ENCODE measurements around the gene COL27A1.

The COL27A1 gene

DNA sequence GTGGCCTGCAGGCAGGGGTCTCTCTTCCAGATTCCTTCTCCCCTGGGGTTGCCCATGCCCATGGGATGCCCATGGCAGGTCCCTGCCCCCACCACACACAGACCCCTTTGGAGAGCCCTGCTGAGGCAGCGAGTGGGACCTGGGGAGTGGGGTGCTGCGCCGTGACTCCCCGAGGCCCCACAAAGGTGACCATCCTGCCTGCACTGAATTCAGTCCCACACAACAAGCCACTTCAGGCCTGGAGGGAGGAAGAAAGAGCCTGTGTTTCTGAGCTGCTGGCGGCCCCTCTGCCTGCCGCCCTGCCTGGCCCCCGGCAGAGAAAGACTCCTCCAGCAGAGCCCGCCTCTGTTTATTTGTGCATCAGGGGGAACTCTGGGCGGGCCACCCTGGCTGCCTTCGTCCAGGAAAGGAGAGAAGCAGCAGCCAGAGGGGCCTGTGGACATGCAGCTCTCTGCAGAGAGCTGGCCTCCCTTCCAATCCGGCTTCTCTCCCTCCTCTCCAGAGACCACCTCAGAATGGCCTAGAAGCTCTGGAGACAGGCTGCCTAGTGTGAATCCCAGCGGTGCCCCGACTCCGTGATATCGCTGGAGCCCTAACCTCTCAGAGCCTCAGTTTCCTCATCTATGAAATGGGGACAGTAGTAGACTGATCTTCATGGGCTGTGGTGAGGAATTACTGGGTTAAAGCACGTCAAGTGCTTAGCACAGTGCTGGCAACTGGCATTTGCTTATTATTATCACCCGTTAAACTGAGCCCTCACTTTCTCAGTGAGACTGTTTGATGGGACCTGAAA is 72.9 kb downstream of the COL27A1 start:
- no peaks in the 10 kb centered on the region for H4K20me1 ChIP-seq (ENCODE audit: insufficient read depth)
- no peaks in the 10 kb centered on the region for H3K27me3 ChIP-seq (ENCODE audit: insufficient read depth, low read depth)
- no peaks in the 10 kb centered on the region for H3K36me3 ChIP-seq (ENCODE audit: insufficient read depth)
- H3K4me3 ChIP-seq (IDR thresholded peaks at IDR 0.05; ENCODE audit: insufficient read depth, low read depth, low read length) = no peak overlapping the region
- no peak overlapping the region for H3K27ac ChIP-seq
- no peak overlapping the region for H3K9ac ChIP-seq
- no peak overlapping the region for H3K4me2 ChIP-seq
- H3K4me1 ChIP-seq (ENCODE audit: low read depth, poor library complexity, severe bottlenecking) = no peaks in the 10 kb centered on the region
- H3K79me2 ChIP-seq (ENCODE audit: insufficient read depth, low read depth) = no peaks in the 10 kb centered on the region
- TF ChIP-seq, protein P1, sequence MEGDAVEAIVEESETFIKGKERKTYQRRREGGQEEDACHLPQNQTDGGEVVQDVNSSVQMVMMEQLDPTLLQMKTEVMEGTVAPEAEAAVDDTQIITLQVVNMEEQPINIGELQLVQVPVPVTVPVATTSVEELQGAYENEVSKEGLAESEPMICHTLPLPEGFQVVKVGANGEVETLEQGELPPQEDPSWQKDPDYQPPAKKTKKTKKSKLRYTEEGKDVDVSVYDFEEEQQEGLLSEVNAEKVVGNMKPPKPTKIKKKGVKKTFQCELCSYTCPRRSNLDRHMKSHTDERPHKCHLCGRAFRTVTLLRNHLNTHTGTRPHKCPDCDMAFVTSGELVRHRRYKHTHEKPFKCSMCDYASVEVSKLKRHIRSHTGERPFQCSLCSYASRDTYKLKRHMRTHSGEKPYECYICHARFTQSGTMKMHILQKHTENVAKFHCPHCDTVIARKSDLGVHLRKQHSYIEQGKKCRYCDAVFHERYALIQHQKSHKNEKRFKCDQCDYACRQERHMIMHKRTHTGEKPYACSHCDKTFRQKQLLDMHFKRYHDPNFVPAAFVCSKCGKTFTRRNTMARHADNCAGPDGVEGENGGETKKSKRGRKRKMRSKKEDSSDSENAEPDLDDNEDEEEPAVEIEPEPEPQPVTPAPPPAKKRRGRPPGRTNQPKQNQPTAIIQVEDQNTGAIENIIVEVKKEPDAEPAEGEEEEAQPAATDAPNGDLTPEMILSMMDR (conservative IDR thresholded peaks at IDR 0.05; ENCODE audit: low read depth, low read length) = no peak
- no peak overlapping the region for H2AFZ ChIP-seq (ENCODE audit: low read depth)

DNA sequence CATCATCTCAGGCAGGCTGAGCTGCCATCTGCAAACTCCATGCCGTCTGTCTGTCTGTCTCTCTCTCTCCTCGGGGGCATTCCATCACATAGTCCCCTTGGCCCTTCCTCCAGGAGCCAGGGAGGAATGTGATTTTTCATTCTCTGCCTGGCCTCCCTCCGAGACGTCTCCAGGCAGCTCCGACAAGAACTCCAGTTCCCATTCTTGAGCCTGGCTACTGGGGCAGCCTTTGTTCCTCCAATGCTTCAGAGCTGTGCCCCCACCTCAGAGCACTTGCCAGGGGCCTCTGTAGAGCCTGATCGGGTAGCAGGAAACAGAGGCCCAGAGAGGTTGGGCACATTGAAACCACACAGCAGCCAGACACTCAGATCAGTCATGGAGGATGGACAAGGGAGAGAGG is 74.0 kb downstream of the COL27A1 start:
- H3K27ac ChIP-seq = no peak overlapping the region
- TF ChIP-seq, protein P1 (conservative IDR thresholded peaks at IDR 0.05; ENCODE audit: low read depth, low read length) = no peak

DNA sequence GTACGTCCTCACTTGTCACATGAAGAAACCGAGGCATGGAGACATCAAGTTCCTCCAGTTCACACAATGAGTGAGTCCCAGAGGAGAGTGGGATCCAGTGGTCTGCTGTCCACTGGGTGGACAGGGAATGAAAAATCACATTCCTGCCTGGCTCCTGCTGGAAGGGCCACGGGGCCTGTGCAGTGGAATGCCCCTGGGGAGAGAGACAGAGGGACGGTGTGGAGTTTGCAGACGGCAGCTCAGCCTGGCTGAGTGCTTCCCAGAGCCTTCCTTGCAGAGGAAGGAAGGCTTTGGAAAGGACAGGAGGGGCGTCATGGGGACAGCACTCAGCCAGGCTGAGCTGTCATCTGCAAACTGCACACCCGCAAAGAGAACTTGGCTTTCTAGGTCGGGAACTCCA is 74.7 kb downstream of the COL27A1 start:
- H3K27ac ChIP-seq = no peak overlapping the region
- no peak overlapping the region for H3K4me2 ChIP-seq
- H3K4me3 ChIP-seq (IDR thresholded peaks at IDR 0.05; ENCODE audit: insufficient read depth, low read depth, low read length) = no peak overlapping the region
- H3K27me3 ChIP-seq (ENCODE audit: insufficient read depth, low read depth) = no peaks in the 10 kb centered on the region
- TF ChIP-seq, protein P1 (conservative IDR thresholded peaks at IDR 0.05; ENCODE audit: low read depth, low read length) = no peak
- no peaks in the 10 kb centered on the region for H3K79me2 ChIP-seq (ENCODE audit: insufficient read depth, low read depth)
- no peaks in the 10 kb centered on the region for H3K4me1 ChIP-seq (ENCODE audit: low read depth, poor library complexity, severe bottlenecking)
- no peak overlapping the region for H2AFZ ChIP-seq (ENCODE audit: low read depth)
- no peak overlapping the region for H3K9ac ChIP-seq
- H3K36me3 ChIP-seq (ENCODE audit: insufficient read depth) = no peaks in the 10 kb centered on the region
- H4K20me1 ChIP-seq (ENCODE audit: insufficient read depth) = no peaks in the 10 kb centered on the region

More for the DNA sequence above, 74.0 kb downstream of the COL27A1 start:
- Histone ChIP-seq H3K36me3 (ENCODE audit: insufficient read depth) (no peaks in the 10 kb centered on the region), H3K4me2 (no peak overlapping the region), H4K20me1 (ENCODE audit: insufficient read depth) (no peaks in the 10 kb centered on the region), H3K4me3 (IDR thresholded peaks at IDR 0.05; ENCODE audit: insufficient read depth, low read depth, low read length) (no peak overlapping the region), H3K79me2 (ENCODE audit: insufficient read depth, low read depth) (no peaks in the 10 kb centered on the region), H3K4me1 (ENCODE audit: low read depth, poor library complexity, severe bottlenecking) (no peaks in the 10 kb centered on the region), H3K27me3 (ENCODE audit: insufficient read depth, low read depth) (no peaks in the 10 kb centered on the region), H3K9ac (no peak overlapping the region), H2AFZ (ENCODE audit: low read depth) (no peak overlapping the region)

DNA sequence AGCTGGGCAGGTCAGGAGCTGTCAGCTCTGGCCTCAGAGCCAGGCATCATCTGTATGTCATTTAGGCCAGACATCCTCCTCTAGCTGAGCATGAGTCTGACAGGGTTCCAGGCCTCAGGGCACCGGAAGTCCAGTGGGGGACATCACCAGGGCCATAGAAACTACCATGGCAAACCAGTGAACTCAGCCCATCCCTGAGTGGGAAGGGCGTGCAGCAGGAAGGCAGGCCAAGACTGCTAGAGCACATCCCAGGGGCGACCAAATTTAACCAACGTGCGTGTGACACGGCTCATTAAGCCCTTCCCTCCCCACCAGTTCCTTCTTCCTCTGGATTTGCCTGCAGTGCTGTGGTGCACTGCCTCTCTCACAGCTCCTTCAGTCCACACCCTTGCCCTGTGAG is 75.9 kb downstream of the COL27A1 start:
- no peaks in the 10 kb centered on the region for H3K79me2 ChIP-seq (ENCODE audit: insufficient read depth, low read depth)
- no peak overlapping the region for H3K9ac ChIP-seq
- H2AFZ ChIP-seq (ENCODE audit: low read depth) = no peak overlapping the region
- no peaks in the 10 kb centered on the region for H4K20me1 ChIP-seq (ENCODE audit: insufficient read depth)
- no peak overlapping the region for H3K27ac ChIP-seq
- no peak overlapping the region for H3K4me2 ChIP-seq
- H3K4me3 ChIP-seq (IDR thresholded peaks at IDR 0.05; ENCODE audit: insufficient read depth, low read depth, low read length) = no peak overlapping the region
- no peaks in the 10 kb centered on the region for H3K36me3 ChIP-seq (ENCODE audit: insufficient read depth)
- TF ChIP-seq, protein P1 (conservative IDR thresholded peaks at IDR 0.05; ENCODE audit: low read depth, low read length) = no peak
- H3K27me3 ChIP-seq (ENCODE audit: insufficient read depth, low read depth) = no peaks in the 10 kb centered on the region
- H3K4me1 ChIP-seq (ENCODE audit: low read depth, poor library complexity, severe bottlenecking) = no peaks in the 10 kb centered on the region

Measured in KMS-11 (cell line).